Fibroblast of skin of scalp (primary cell): ENCODE results near the gene MRPL39.

Experiments used
- DNase-seq: peaks from one replicate; pipeline ENCODE4 v3.0.0-alpha.2; 2013

The MRPL39 gene

DNA sequence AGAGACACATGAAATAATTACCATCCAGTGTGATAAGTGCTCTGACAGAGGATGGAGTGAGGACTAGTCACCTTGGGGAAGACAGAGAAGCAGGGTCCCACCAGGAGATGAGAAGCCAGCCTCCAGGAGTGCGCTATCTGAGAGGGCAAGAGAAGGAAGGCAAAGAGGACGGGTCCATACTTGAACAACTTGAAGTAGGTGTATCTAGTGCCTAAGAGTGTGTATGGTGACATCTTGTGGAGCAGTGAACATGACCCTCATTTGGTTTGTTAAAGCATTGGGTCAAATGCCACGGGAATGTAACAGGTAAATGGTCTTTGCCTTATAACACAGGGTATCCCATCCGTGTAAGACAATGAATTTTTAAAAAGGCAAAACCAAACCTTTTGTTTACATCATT is 39.8 kb downstream of the MRPL39 start:
- DNase-seq = no peak

- DNase-seq = no peak
Observed at GRCh38 chr21:25566645-25567044, 40.6 kb downstream of the MRPL39 start.

DNA sequence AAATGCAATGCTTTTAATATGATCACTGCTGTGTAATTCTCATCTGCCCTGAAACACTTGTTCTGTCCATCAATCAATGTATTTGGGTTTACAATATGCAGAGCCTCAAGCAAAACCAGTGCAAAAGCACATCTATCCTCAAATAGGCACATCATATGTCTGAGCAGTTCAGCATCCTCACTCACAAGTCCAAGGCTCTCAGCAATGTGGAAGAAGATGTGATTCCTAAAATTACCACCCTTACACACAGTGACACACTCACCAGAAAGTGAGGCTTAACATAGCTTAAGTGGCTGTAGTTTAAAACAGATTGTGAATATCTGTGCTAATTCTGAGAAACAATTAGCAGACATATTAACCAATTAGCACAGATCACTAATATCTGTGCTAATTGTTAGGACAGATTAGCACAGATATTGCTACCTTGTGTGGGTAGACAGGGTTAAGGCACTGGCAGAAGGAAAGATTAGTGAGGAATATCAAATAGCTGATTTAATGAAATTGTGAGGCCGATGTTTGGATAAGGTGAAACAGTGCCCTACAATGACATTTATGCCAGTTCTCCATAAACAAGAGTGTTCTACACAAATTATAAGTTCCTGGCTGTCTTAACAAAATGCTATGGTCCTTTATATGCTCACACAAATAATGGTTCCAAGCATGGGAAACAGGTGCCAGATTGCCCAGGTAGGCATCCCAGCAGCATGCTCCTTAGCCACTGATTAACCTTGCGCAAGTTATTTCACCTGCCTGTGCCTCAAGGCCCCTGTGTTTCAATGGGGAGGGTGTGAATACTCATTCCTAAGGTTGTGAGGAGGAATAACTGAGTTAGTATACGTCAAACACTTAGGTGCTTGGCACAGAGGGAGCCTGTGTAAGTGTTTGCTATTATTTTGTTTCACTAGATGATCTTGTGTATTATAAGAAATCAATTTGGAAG is 41.7 kb downstream of the MRPL39 start:
- no peak for DNase-seq

GRCh38 chr21:25564349-25564948 is 42.8 kb downstream of the MRPL39 start:
- DNase-seq = no peak

DNA sequence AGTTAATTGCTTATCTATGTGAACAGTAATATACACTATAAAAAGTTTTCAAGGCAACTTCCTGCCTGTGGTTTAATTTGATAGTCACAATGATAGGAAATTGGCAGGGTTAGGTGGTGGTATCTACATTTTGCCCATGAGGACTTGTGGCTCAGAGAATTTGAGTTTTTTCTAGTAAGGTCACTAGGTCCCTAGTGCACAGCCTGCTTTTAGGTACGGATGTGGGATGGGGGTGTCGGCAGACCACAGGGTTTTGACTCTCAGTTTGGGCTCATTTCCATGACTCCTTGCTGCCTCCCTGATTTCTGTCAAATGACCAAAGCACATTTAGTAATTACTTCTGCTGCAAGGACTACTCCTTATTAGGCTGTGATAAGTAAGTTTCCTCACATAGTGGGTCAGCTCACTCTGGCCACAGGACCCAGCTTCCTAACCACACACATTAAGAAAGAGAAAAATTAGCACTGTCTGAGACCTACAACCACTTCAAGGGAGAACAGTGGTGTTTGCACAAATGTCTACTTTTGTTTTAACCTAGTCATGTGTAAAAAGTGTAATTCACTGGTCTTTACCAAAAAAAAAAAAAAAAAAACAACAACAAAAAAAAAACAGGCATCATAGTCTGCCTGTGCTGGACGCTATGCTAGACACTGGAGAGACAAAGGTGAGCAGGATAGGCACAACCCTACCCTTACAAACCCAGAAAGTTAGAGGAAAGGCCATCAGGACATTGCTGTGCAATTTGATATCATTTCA is 43.7 kb downstream of the MRPL39 start:
- no peak for DNase-seq

GRCh38 chr21:25562660-25563059 is 44.6 kb downstream of the MRPL39 start:
- DNase-seq = no peak

DNA sequence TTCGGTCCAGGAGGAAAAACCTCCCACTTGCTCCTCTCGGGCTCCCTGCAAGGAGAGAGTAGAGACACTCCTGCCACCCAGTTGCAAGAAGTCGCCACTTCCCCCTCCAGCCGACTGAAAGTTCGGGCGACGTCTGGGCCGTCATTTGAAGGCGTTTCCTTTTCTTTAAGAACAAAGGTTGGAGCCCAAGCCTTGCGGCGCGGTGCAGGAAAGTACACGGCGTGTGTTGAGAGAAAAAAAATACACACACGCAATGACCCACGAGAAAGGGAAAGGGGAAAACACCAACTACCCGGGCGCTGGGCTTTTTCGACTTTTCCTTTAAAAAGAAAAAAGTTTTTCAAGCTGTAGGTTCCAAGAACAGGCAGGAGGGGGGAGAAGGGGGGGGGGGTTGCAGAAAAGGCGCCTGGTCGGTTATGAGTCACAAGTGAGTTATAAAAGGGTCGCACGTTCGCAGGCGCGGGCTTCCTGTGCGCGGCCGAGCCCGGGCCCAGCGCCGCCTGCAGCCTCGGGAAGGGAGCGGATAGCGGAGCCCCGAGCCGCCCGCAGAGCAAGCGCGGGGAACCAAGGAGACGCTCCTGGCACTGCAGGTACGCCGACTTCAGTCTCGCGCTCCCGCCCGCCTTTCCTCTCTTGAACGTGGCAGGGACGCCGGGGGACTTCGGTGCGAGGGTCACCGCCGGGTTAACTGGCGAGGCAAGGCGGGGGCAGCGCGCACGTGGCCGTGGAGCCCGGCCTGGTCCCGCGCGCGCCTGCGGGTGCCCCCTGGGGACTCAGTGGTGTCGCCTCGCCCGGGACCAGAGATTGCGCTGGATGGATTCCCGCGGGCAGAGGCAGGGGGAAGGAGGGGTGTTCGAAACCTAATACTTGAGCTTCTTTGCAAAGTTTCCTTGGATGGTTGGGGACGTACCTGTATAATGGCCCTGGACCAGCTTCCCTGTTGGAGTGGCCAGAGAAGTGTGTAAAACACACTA is 45.3 kb downstream of the MRPL39 start:
- DNase-seq = peak; percentile 86

DNA sequence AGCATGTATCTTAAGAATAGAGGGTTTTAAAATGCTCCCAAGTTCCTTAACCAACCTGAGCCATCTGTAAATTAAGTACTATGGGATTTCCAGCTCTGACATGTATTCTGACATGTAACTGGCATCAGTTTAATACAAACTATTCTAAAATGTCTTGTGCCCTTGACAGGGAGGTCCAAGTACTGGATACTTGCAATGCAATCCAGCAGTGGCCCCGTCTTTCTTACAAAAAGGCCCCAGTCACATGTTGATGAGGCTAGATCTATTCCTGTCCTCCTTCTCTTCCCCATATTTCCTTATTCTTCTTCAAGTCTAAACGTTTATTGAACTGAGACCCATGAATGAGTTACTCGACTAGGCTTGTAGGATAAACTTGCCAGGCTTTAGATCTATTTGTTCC is 46.4 kb downstream of the MRPL39 start:
- DNase-seq = no peak

- no peak for DNase-seq
Observed at GRCh38 chr21:25560271-25560685, 47.0 kb downstream of the MRPL39 start.

GRCh38 chr21:25559746-25560145 is 47.5 kb downstream of the MRPL39 start:
- no peak for DNase-seq

GRCh38 chr21:25558123-25558522 is 49.2 kb downstream of the MRPL39 start:
- no peak for DNase-seq

DNA sequence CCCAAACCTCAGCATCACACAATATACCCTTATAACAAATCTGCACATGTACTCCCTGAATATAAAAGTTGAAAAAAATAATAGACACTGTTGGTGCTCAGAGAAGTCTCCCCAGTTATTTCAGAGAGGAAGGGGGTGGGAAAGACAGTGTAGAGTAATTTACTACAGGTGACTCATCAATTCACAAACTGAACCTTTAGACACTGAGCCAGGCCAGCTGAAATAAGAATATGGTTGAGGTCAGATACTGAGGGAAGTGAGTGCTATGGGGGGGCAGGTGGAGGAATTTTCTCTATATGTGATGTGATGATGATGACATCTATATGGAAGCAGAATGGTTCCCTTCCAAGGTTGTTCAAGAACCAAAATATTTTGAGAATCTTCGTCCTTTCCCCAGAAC is 50.1 kb downstream of the MRPL39 start:
- DNase-seq = peak; percentile 12

GRCh38 chr21:25556091-25556490 is 51.2 kb downstream of the MRPL39 start:
- peak; percentile 11 for DNase-seq

GRCh38 chr21:25555492-25555891 is 51.8 kb downstream of the MRPL39 start:
- no peak for DNase-seq

- no peak for DNase-seq
Observed at GRCh38 chr21:25552856-25553255, 54.4 kb downstream of the MRPL39 start.

DNA sequence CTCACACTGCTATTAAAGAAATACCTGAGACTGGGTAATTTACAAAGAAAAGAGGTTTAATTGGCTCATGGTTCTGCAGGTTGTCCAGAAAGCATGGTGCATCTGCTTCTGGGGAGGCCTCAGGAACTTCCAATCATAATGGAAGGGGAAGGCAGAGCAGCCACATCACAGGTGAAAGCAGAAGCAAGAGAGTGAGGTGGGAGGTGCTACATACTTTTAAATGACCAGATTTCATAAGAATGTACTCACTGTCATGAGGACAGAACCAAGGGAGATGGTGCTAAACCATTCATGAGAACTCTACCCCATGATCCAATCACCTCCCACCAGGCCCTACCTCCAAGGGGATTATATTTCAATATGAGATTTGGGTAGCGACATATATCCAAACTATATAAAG is 55.7 kb downstream of the MRPL39 start:
- DNase-seq = no peak

GRCh38 chr21:25550352-25551120 is 56.7 kb downstream of the MRPL39 start:
- DNase-seq = no peak

GRCh38 chr21:25541042-25541441 is 66.2 kb downstream of the MRPL39 start:
- DNase-seq = no peak

- no peak for DNase-seq
Observed at GRCh38 chr21:25539606-25540005, 67.7 kb downstream of the MRPL39 start.

DNA sequence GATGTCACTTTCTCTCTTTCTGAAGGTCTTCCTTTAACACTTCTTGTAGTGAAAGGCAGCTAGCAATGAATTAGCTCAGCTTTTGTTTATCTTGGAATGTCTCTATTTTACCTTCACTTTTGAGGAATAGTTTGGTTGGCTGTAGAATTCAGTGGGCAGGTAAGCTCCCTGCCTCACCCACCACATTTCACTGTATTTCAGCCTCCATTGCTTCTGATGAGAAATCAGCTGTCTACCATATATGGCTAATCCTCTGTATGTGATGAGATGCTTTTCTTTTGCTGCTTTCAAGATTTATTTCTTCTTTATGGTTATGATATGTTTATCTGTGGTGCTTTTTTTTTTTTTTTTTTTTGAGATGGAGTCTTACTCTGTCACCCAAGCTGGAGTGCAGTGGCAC is 70.1 kb downstream of the MRPL39 start:
- no peak for DNase-seq

DNA sequence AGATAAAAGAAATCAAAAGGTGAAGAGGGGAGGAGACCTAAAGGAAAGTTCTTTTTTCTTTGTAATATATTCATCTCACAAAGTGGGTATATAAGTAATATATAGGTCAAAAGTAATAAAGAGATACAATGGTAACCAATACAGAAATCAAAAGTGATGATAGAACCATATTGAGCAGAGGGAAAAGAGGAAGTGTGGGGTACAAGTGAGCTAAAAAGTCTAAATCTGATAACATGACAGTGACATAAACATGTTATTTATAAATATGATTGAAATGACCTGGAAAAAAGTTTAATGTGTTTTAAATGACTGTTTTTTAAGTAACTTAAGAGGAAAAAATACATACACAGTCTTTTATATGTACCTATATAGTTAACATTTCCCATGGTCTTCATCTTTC is 70.5 kb downstream of the MRPL39 start:
- no peak for DNase-seq
